HCT116 (cell line): ENCODE results near the gene TPST1.

Experiments
- ATF3 ChIP-seq: IDR thresholded peaks from 2 replicates; pipeline ENCODE4 v1.6.1; 2012
- CTCF ChIP-seq, 3 experiments: fragments of 200-600 bp in 1 of 3; sonication (generic) in 1 of 3; IDR thresholded peaks in 2 of 3; conservative IDR thresholded peaks in 1 of 3; 2 replicates each; pipeline ENCODE4 v1.5.1; 2012 to 2017; ENCODE audit warnings: low read depth in 2 of 3, low read length in 2 of 3, antibody characterized with exemption in 1 of 3, borderline replicate concordance in 1 of 3, control low read depth in 1 of 3, mild to moderate bottlenecking in 1 of 3, mixed read lengths in 1 of 3, mixed run types in 1 of 3, moderate library complexity in 1 of 3; ENCODE audit not compliant: insufficient read depth in 1 of 3
- EZH2 ChIP-seq: fragments of 200-600 bp; sonication (generic); IDR thresholded peaks from 2 replicates; pipeline ENCODE4 v1.6.1; 2017; ENCODE audit warnings: antibody characterized with exemption, mixed run types
- EZH2phosphoT487 ChIP-seq: fragments of 200-600 bp; IDR thresholded peaks from 2 replicates; pipeline ENCODE4 v1.6.1; 2018; ENCODE audit warnings: antibody characterized with exemption, borderline replicate concordance
- JUND ChIP-seq: IDR thresholded peaks from 2 replicates; pipeline ENCODE4 v1.6.1; 2012
- POLR2A ChIP-seq: IDR thresholded peaks from 2 replicates; pipeline ENCODE4 v1.7.0; 2011; ENCODE audit warnings: borderline replicate concordance; ENCODE audit not compliant: insufficient read depth, insufficient read length; ENCODE audit errors: extremely low read depth
- POLR2AphosphoS5 ChIP-seq: IDR thresholded peaks from 2 replicates; pipeline ENCODE4 v1.6.1; 2011; ENCODE audit warnings: mild to moderate bottlenecking, low read depth, low read length, moderate library complexity
- RAD21 ChIP-seq: IDR thresholded peaks from 2 replicates; pipeline ENCODE4 v1.6.1; 2012; ENCODE audit warnings: low read depth, mild to moderate bottlenecking
- SIN3A ChIP-seq: IDR thresholded peaks from 2 replicates; pipeline ENCODE4 v1.6.1; 2012; ENCODE audit warnings: low read depth
- SP1 ChIP-seq: IDR thresholded peaks from 2 replicates; pipeline ENCODE4 v1.6.1; 2012; ENCODE audit warnings: low read depth
- ZFX ChIP-seq: fragments of 450-650 bp; IDR thresholded peaks from 2 replicates; pipeline ENCODE4 v1.6.1; 2017
- TF ChIP-seq, protein P1 (sequence below): IDR thresholded peaks from 2 replicates; pipeline ENCODE4 v1.6.1; 2011; ENCODE audit warnings: mild to moderate bottlenecking, low read length, moderate library complexity; ENCODE audit not compliant: insufficient replicate concordance; ENCODE audit errors: extremely low read depth

GRCh38 chr7:66181845-66182244, 23.3 kb upstream of the TPST1 start:
- no peak for TF ChIP-seq CTCF (IDR thresholded peaks at IDR 0.05 in 2 of 3, conservative IDR thresholded peaks at IDR 0.05 in 1 of 3; ENCODE audit: borderline replicate concordance in 1 of 3, insufficient read depth in 1 of 3, low read depth in 2 of 3, low read length in 2 of 3)
- TF ChIP-seq, protein P1, sequence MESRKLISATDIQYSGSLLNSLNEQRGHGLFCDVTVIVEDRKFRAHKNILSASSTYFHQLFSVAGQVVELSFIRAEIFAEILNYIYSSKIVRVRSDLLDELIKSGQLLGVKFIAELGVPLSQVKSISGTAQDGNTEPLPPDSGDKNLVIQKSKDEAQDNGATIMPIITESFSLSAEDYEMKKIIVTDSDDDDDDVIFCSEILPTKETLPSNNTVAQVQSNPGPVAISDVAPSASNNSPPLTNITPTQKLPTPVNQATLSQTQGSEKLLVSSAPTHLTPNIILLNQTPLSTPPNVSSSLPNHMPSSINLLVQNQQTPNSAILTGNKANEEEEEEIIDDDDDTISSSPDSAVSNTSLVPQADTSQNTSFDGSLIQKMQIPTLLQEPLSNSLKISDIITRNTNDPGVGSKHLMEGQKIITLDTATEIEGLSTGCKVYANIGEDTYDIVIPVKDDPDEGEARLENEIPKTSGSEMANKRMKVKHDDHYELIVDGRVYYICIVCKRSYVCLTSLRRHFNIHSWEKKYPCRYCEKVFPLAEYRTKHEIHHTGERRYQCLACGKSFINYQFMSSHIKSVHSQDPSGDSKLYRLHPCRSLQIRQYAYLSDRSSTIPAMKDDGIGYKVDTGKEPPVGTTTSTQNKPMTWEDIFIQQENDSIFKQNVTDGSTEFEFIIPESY, result no peak
- no peak for TF ChIP-seq JUND
- TF ChIP-seq EZH2phosphoT487, result no peak
- no peak for TF ChIP-seq POLR2AphosphoS5
- no peak for TF ChIP-seq POLR2A
- no peak for TF ChIP-seq EZH2
- no peak for TF ChIP-seq ZFX
- no peak for TF ChIP-seq SIN3A
- no peak for TF ChIP-seq RAD21
- no peak for TF ChIP-seq ATF3
- TF ChIP-seq SP1, result no peak
